ENCODE results near the gene IQGAP2.

The IQGAP2 gene

GRCh38 chr5:76652809-76653414, 249.8 kb downstream of the IQGAP2 start:
- peaks cover 0 to 6% (median 2%) of the 10 kb centered on the region in 5 donors for H3K36me3 ChIP-seq (ENCODE audit: control insufficient read depth in 5 of 5, insufficient read depth in 5 of 5, low read length in 5 of 5)
- peaks cover 3 to 18% (median 9%) of the 10 kb centered on the region in 5 donors for H3K9me3 ChIP-seq (ENCODE audit: control insufficient read depth in 5 of 5, low read length in 5 of 5)
- H3K4me1 ChIP-seq (ENCODE audit: control insufficient read depth in 5 of 5, insufficient read depth in 5 of 5, low read length in 5 of 5), result peaks cover 0 to 3% (median 0%) of the 10 kb centered on the region in 5 donors
- no peak overlapping the region for H3K4me3 ChIP-seq (ENCODE audit: low read depth in 1 of 5, low read length in 5 of 5)
- no peaks in the 10 kb centered on the region for H3K27me3 ChIP-seq (ENCODE audit: control insufficient read depth in 5 of 5, insufficient read depth in 4 of 5, low read length in 5 of 5)
- H3K27ac ChIP-seq (ENCODE audit: low read depth, low read length), result no peak overlapping the region
- no peak overlapping the region for H3K9ac ChIP-seq (ENCODE audit: low read length in 5 of 5)

GRCh38 chr5:76657091-76657490, 254.0 kb downstream of the IQGAP2 start:
- Histone ChIP-seq H3K4me1 (ENCODE audit: control insufficient read depth in 5 of 5, insufficient read depth in 5 of 5, low read length in 5 of 5) (peaks cover 0 to 8% (median 0%) of the 10 kb centered on the region in 5 donors), H3K27me3 (ENCODE audit: control insufficient read depth in 5 of 5, insufficient read depth in 4 of 5, low read length in 5 of 5) (no peaks in the 10 kb centered on the region), H3K27ac (ENCODE audit: low read depth, low read length) (no peak overlapping the region)

GRCh38 chr5:76657683-76658311, 254.7 kb downstream of the IQGAP2 start:
- H3K9ac ChIP-seq (ENCODE audit: low read length in 5 of 5), result no peak overlapping the region
- H3K27me3 ChIP-seq (ENCODE audit: control insufficient read depth in 5 of 5, insufficient read depth in 4 of 5, low read length in 5 of 5), result no peaks in the 10 kb centered on the region
- no peak overlapping the region for H3K27ac ChIP-seq (ENCODE audit: low read depth, low read length)
- peaks cover 0 to 15% (median 0%) of the 10 kb centered on the region in 5 donors for H3K36me3 ChIP-seq (ENCODE audit: control insufficient read depth in 5 of 5, insufficient read depth in 5 of 5, low read length in 5 of 5)
- H3K4me1 ChIP-seq (ENCODE audit: control insufficient read depth in 5 of 5, insufficient read depth in 5 of 5, low read length in 5 of 5), result peaks cover 0 to 8% (median 0%) of the 10 kb centered on the region in 5 donors
- H3K9me3 ChIP-seq (ENCODE audit: control insufficient read depth in 5 of 5, low read length in 5 of 5), result no peaks in the 10 kb centered on the region
- H3K4me3 ChIP-seq (ENCODE audit: low read depth in 1 of 5, low read length in 5 of 5), result no peak overlapping the region

More at GRCh38 chr5:76657091-76657490, 254.0 kb downstream of the IQGAP2 start:
- Histone ChIP-seq H3K9me3 (ENCODE audit: control insufficient read depth in 5 of 5, low read length in 5 of 5) (no peaks in the 10 kb centered on the region), H3K36me3 (ENCODE audit: control insufficient read depth in 5 of 5, insufficient read depth in 5 of 5, low read length in 5 of 5) (peaks cover 0 to 14% (median 0%) of the 10 kb centered on the region in 5 donors), H3K4me3 (ENCODE audit: low read depth in 1 of 5, low read length in 5 of 5) (no peak overlapping the region), H3K9ac (ENCODE audit: low read length in 5 of 5) (no peak overlapping the region)

- Histone ChIP-seq H3K27ac (ENCODE audit: low read depth, low read length) (no peak overlapping the region), H3K36me3 (ENCODE audit: control insufficient read depth in 5 of 5, insufficient read depth in 5 of 5, low read length in 5 of 5) (peaks cover 0 to 18% (median 0%) of the 10 kb centered on the region in 5 donors), H3K9me3 (ENCODE audit: control insufficient read depth in 5 of 5, low read length in 5 of 5) (no peaks in the 10 kb centered on the region), H3K4me1 (ENCODE audit: control insufficient read depth in 5 of 5, insufficient read depth in 5 of 5, low read length in 5 of 5) (peaks cover 0 to 8% (median 0%) of the 10 kb centered on the region in 5 donors), H3K27me3 (ENCODE audit: control insufficient read depth in 5 of 5, insufficient read depth in 4 of 5, low read length in 5 of 5) (no peaks in the 10 kb centered on the region), H3K9ac (ENCODE audit: low read length in 5 of 5) (no peak overlapping the region), H3K4me3 (ENCODE audit: low read depth in 1 of 5, low read length in 5 of 5) (no peak overlapping the region)
Observed at GRCh38 chr5:76660360-76660759, 257.3 kb downstream of the IQGAP2 start.

- Histone ChIP-seq H3K9me3 (ENCODE audit: control insufficient read depth in 5 of 5, low read length in 5 of 5) (no peaks in the 10 kb centered on the region), H3K27ac (ENCODE audit: low read depth, low read length) (no peak overlapping the region), H3K4me3 (ENCODE audit: low read depth in 1 of 5, low read length in 5 of 5) (no peak overlapping the region), H3K9ac (ENCODE audit: low read length in 5 of 5) (no peak overlapping the region), H3K27me3 (ENCODE audit: control insufficient read depth in 5 of 5, insufficient read depth in 4 of 5, low read length in 5 of 5) (no peaks in the 10 kb centered on the region), H3K36me3 (ENCODE audit: control insufficient read depth in 5 of 5, insufficient read depth in 5 of 5, low read length in 5 of 5) (peaks cover 0 to 13% (median 0%) of the 10 kb centered on the region in 5 donors), H3K4me1 (ENCODE audit: control insufficient read depth in 5 of 5, insufficient read depth in 5 of 5, low read length in 5 of 5) (peaks cover 0 to 8% (median 0%) of the 10 kb centered on the region in 5 donors)
Observed at GRCh38 chr5:76662521-76662920, 259.4 kb downstream of the IQGAP2 start.

GRCh38 chr5:76663573-76663972, 260.5 kb downstream of the IQGAP2 start:
- no peak overlapping the region for H3K9ac ChIP-seq (ENCODE audit: low read length in 5 of 5)
- peaks cover 0 to 12% (median 0%) of the 10 kb centered on the region in 5 donors for H3K36me3 ChIP-seq (ENCODE audit: control insufficient read depth in 5 of 5, insufficient read depth in 5 of 5, low read length in 5 of 5)
- no peak overlapping the region for H3K27ac ChIP-seq (ENCODE audit: low read depth, low read length)
- H3K4me3 ChIP-seq (ENCODE audit: low read depth in 1 of 5, low read length in 5 of 5), result no peak overlapping the region
- no peaks in the 10 kb centered on the region for H3K27me3 ChIP-seq (ENCODE audit: control insufficient read depth in 5 of 5, insufficient read depth in 4 of 5, low read length in 5 of 5)
- no peaks in the 10 kb centered on the region for H3K9me3 ChIP-seq (ENCODE audit: control insufficient read depth in 5 of 5, low read length in 5 of 5)
- peaks cover 0 to 4% (median 0%) of the 10 kb centered on the region in 5 donors for H3K4me1 ChIP-seq (ENCODE audit: control insufficient read depth in 5 of 5, insufficient read depth in 5 of 5, low read length in 5 of 5)

GRCh38 chr5:76664079-76664478, 261.0 kb downstream of the IQGAP2 start:
- Histone ChIP-seq H3K4me3 (ENCODE audit: low read depth in 1 of 5, low read length in 5 of 5) (no peak overlapping the region), H3K9ac (ENCODE audit: low read length in 5 of 5) (no peak overlapping the region), H3K9me3 (ENCODE audit: control insufficient read depth in 5 of 5, low read length in 5 of 5) (no peaks in the 10 kb centered on the region), H3K27ac (ENCODE audit: low read depth, low read length) (no peak overlapping the region), H3K27me3 (ENCODE audit: control insufficient read depth in 5 of 5, insufficient read depth in 4 of 5, low read length in 5 of 5) (no peaks in the 10 kb centered on the region), H3K36me3 (ENCODE audit: control insufficient read depth in 5 of 5, insufficient read depth in 5 of 5, low read length in 5 of 5) (peaks cover 0 to 8% (median 0%) of the 10 kb centered on the region in 5 donors), H3K4me1 (ENCODE audit: control insufficient read depth in 5 of 5, insufficient read depth in 5 of 5, low read length in 5 of 5) (peaks cover 0 to 4% (median 0%) of the 10 kb centered on the region in 5 donors)

- Histone ChIP-seq H3K27me3 (ENCODE audit: control insufficient read depth in 5 of 5, insufficient read depth in 4 of 5, low read length in 5 of 5) (no peaks in the 10 kb centered on the region), H3K9ac (ENCODE audit: low read length in 5 of 5) (no peak overlapping the region), H3K4me3 (ENCODE audit: low read depth in 1 of 5, low read length in 5 of 5) (no peak overlapping the region), H3K27ac (ENCODE audit: low read depth, low read length) (no peak overlapping the region), H3K36me3 (ENCODE audit: control insufficient read depth in 5 of 5, insufficient read depth in 5 of 5, low read length in 5 of 5) (peaks cover 0 to 6% (median 0%) of the 10 kb centered on the region in 5 donors), H3K4me1 (ENCODE audit: control insufficient read depth in 5 of 5, insufficient read depth in 5 of 5, low read length in 5 of 5) (no peaks in the 10 kb centered on the region), H3K9me3 (ENCODE audit: control insufficient read depth in 5 of 5, low read length in 5 of 5) (no peaks in the 10 kb centered on the region)
Observed at GRCh38 chr5:76667495-76667894, 264.4 kb downstream of the IQGAP2 start.

GRCh38 chr5:76669245-76669644, 266.2 kb downstream of the IQGAP2 start:
- Histone ChIP-seq H3K4me1 (ENCODE audit: control insufficient read depth in 5 of 5, insufficient read depth in 5 of 5, low read length in 5 of 5) (no peaks in the 10 kb centered on the region), H3K9me3 (ENCODE audit: control insufficient read depth in 5 of 5, low read length in 5 of 5) (no peaks in the 10 kb centered on the region), H3K27ac (ENCODE audit: low read depth, low read length) (no peak overlapping the region), H3K27me3 (ENCODE audit: control insufficient read depth in 5 of 5, insufficient read depth in 4 of 5, low read length in 5 of 5) (no peaks in the 10 kb centered on the region), H3K4me3 (ENCODE audit: low read depth in 1 of 5, low read length in 5 of 5) (no peak overlapping the region), H3K9ac (ENCODE audit: low read length in 5 of 5) (no peak overlapping the region), H3K36me3 (ENCODE audit: control insufficient read depth in 5 of 5, insufficient read depth in 5 of 5, low read length in 5 of 5) (peaks cover 0 to 3% (median 0%) of the 10 kb centered on the region in 5 donors)

GRCh38 chr5:76670508-76670907, 267.4 kb downstream of the IQGAP2 start:
- H3K36me3 ChIP-seq (ENCODE audit: control insufficient read depth in 5 of 5, insufficient read depth in 5 of 5, low read length in 5 of 5), result peaks cover 0 to 3% (median 0%) of the 10 kb centered on the region in 5 donors
- H3K9me3 ChIP-seq (ENCODE audit: control insufficient read depth in 5 of 5, low read length in 5 of 5), result no peaks in the 10 kb centered on the region
- no peak overlapping the region for H3K9ac ChIP-seq (ENCODE audit: low read length in 5 of 5)
- H3K4me3 ChIP-seq (ENCODE audit: low read depth in 1 of 5, low read length in 5 of 5), result no peak overlapping the region
- no peaks in the 10 kb centered on the region for H3K4me1 ChIP-seq (ENCODE audit: control insufficient read depth in 5 of 5, insufficient read depth in 5 of 5, low read length in 5 of 5)
- no peaks in the 10 kb centered on the region for H3K27me3 ChIP-seq (ENCODE audit: control insufficient read depth in 5 of 5, insufficient read depth in 4 of 5, low read length in 5 of 5)
- no peak overlapping the region for H3K27ac ChIP-seq (ENCODE audit: low read depth, low read length)
